HCT116 (cell line): ENCODE results near the gene GLTP. TPM values are rescaled to one million over a fixed set of nuclear protein-coding genes. Genes with fewer than 3 reads are reported as not detected.

Source experiments
- ATAC-seq: fragments of 200-7000 bp; cut with Tn5 transposase; 2 replicates; pipeline ENCODE4 v1.9.1; 2020; ENCODE audit warnings: mild to moderate bottlenecking, moderate library complexity
- BruUV-seq: library from RNA; stranded (reverse); fragments of 400-500 nt; replicated peaks from 2 replicates; lab custom pipeline; 2021; lab: Mats Ljungman, UMichigan
- CTCF ChIA-PET: fragments of 300-600 bp; sonication (Branson Sonifier 250); formaldehyde crosslinking; loops from one replicate; lab custom pipeline; 2021; ENCODE audit warnings: antibody characterized with exemption; lab: Charles Lee
- POLR2A ChIA-PET: fragments of 300-600, 350-600 bp; sonication (Branson Sonifier 250); formaldehyde crosslinking; loops from one replicate; lab custom pipeline; 2021; ENCODE audit warnings: antibody characterized with exemption; lab: Charles Lee
- RAD21 ChIA-PET, 2 experiments: fragments of 300-600 bp; sonication (Branson Sonifier 250); formaldehyde crosslinking; loops; one replicate each; lab custom pipeline; 2023; ENCODE audit warnings: low total read pairs in 2 of 2; ENCODE audit not compliant: uncharacterized antibody in 2 of 2, unreplicated experiment in 2 of 2, low non-redundant PET in 1 of 2; lab: Charles Lee
- DNase-seq: peaks from one replicate; pipeline ENCODE4 v3.0.0-alpha.2; 2010; ENCODE audit warnings: low read depth, low spot score
- H2AFZ ChIP-seq: fragments of 200-600 bp; shearing (Covaris generic), sonication (generic); 2 replicates; pipeline ENCODE4 v1.6.1; 2017; ENCODE audit warnings: low read depth, mixed run types, mixed read lengths, antibody characterized with exemption, low read length; ENCODE audit not compliant: poor library complexity, severe bottlenecking
- H3K27ac ChIP-seq: 2 replicates; pipeline ENCODE4 v1.5.1; 2012; ENCODE audit warnings: low read depth, low read length
- H3K27me3 ChIP-seq: fragments of 200-600 bp; sonication (generic); 2 replicates; pipeline ENCODE4 v1.6.1; 2016; ENCODE audit warnings: mixed run types, low read length, mixed read lengths; ENCODE audit not compliant: insufficient read depth
- H3K36me3 ChIP-seq, 2 experiments: fragments of 200-500 bp in 1 of 2; fragments of 200-600 bp in 1 of 2; sonication (Bioruptor generic) in 1 of 2; sonication (generic) in 1 of 2; 2 replicates each; pipeline versions ENCODE4 v1.5.1 to v1.6.1; 2014 to 2016; ENCODE audit warnings: low read length in 2 of 2, inconsistent platforms in 1 of 2, mixed read lengths in 1 of 2, mixed run types in 1 of 2; ENCODE audit not compliant: insufficient read depth in 2 of 2, control insufficient read depth in 1 of 2
- H3K4me1 ChIP-seq, 2 experiments: fragments of 200-600 bp in 1 of 2; sonication (generic) in 1 of 2; 2 replicates each; pipeline versions ENCODE4 v1.5.1 to v1.6.1; 2012 to 2017; ENCODE audit warnings: low read length in 2 of 2, inconsistent platforms in 1 of 2, mild to moderate bottlenecking in 1 of 2, mixed read lengths in 1 of 2, mixed run types in 1 of 2, moderate library complexity in 1 of 2; ENCODE audit not compliant: insufficient read depth in 2 of 2, control insufficient read depth in 1 of 2
- H3K4me2 ChIP-seq: fragments of 200-600 bp; sonication (generic); 2 replicates; pipeline ENCODE4 v1.6.1; 2017; ENCODE audit warnings: mixed run types, low read length, mixed read lengths
- H3K4me3 ChIP-seq, 2 experiments: fragments of 200-600 bp in 1 of 2; sonication (generic) in 1 of 2; replicated peaks in 1 of 2; 2 replicates each; pipeline ENCODE4 v1.5.1; 2011 to 2016; ENCODE audit warnings: low read length in 2 of 2, control low read depth in 1 of 2, low read depth in 1 of 2, mild to moderate bottlenecking in 1 of 2, mixed read lengths in 1 of 2, mixed run types in 1 of 2
- H3K79me2 ChIP-seq: fragments of 200-600 bp; sonication (generic); 2 replicates; pipeline ENCODE4 v1.6.1; 2017; ENCODE audit warnings: mild to moderate bottlenecking, mixed run types, low read length, moderate library complexity, mixed read lengths; ENCODE audit not compliant: insufficient read depth
- H3K9ac ChIP-seq: fragments of 200-600 bp; sonication (generic); 2 replicates; pipeline ENCODE4 v1.6.1; 2016; ENCODE audit warnings: low read length, mixed read lengths
- H3K9me2 ChIP-seq: fragments of 200-600 bp; sonication (generic), shearing (Covaris generic); 2 replicates; pipeline ENCODE4 v1.6.1; 2017; ENCODE audit warnings: mixed run types, mild to moderate bottlenecking, moderate library complexity; ENCODE audit not compliant: insufficient read depth
- H3K9me3 ChIP-seq, 2 experiments: fragments of 200-500 bp in 1 of 2; fragments of 200-600 bp in 1 of 2; sonication (Bioruptor generic) in 1 of 2; sonication (generic) in 1 of 2; 2 replicates each; pipeline ENCODE4 v1.6.1; 2014 to 2017; ENCODE audit warnings: low read length in 2 of 2, mixed read lengths in 2 of 2, inconsistent platforms in 1 of 2, low read depth in 1 of 2, mild to moderate bottlenecking in 1 of 2, mixed run types in 1 of 2, moderate library complexity in 1 of 2; ENCODE audit not compliant: control insufficient read depth in 1 of 2, insufficient read depth in 1 of 2
- H4K20me1 ChIP-seq: fragments of 200-600 bp; sonication (generic), shearing (Covaris generic); 2 replicates; pipeline ENCODE4 v1.6.1; 2017; ENCODE audit warnings: mixed run types, mild to moderate bottlenecking, moderate library complexity; ENCODE audit not compliant: insufficient read depth
- EGR1 ChIP-seq: IDR thresholded peaks from 2 replicates; pipeline ENCODE4 v1.6.1; 2012; ENCODE audit warnings: low read depth
- ELF1 ChIP-seq: IDR thresholded peaks from 2 replicates; pipeline ENCODE4 v1.6.1; 2012; ENCODE audit warnings: low read depth, borderline replicate concordance
- EZH2 ChIP-seq: fragments of 200-600 bp; sonication (generic); IDR thresholded peaks from 2 replicates; pipeline ENCODE4 v1.6.1; 2017; ENCODE audit warnings: antibody characterized with exemption, mixed run types
- EZH2phosphoT487 ChIP-seq: fragments of 200-600 bp; IDR thresholded peaks from 2 replicates; pipeline ENCODE4 v1.6.1; 2018; ENCODE audit warnings: antibody characterized with exemption, borderline replicate concordance
- FOSL1 ChIP-seq: IDR thresholded peaks from 2 replicates; pipeline ENCODE4 v1.6.1; 2012; ENCODE audit warnings: low read depth
- JUND ChIP-seq: IDR thresholded peaks from 2 replicates; pipeline ENCODE4 v1.6.1; 2012
- POLR2AphosphoS5 ChIP-seq: IDR thresholded peaks from 2 replicates; pipeline ENCODE4 v1.6.1; 2011; ENCODE audit warnings: mild to moderate bottlenecking, low read depth, low read length, moderate library complexity
- RAD21 ChIP-seq: IDR thresholded peaks from 2 replicates; pipeline ENCODE4 v1.6.1; 2012; ENCODE audit warnings: low read depth, mild to moderate bottlenecking
- SIN3A ChIP-seq: IDR thresholded peaks from 2 replicates; pipeline ENCODE4 v1.6.1; 2012; ENCODE audit warnings: low read depth
- SP1 ChIP-seq: IDR thresholded peaks from 2 replicates; pipeline ENCODE4 v1.6.1; 2012; ENCODE audit warnings: low read depth
- SRF ChIP-seq: IDR thresholded peaks from 2 replicates; pipeline ENCODE4 v1.6.1; 2012; ENCODE audit warnings: low read depth
- TCF7L2 ChIP-seq: IDR thresholded peaks from 2 replicates; pipeline ENCODE4 v1.7.0; 2011; ENCODE audit warnings: borderline replicate concordance, inconsistent platforms; ENCODE audit not compliant: insufficient read depth, insufficient read length; ENCODE audit errors: extremely low read depth
- YY1 ChIP-seq: IDR thresholded peaks from 2 replicates; pipeline ENCODE4 v1.6.1; 2011; ENCODE audit warnings: low read length, low read depth, moderate library complexity, mild to moderate bottlenecking; ENCODE audit not compliant: insufficient replicate concordance; ENCODE audit errors: extremely low read depth
- ZFX ChIP-seq: fragments of 450-650 bp; IDR thresholded peaks from 2 replicates; pipeline ENCODE4 v1.6.1; 2017
- ZNF274 ChIP-seq: fragments of 200-500 bp; sonication (Bioruptor generic); IDR thresholded peaks from 2 replicates; pipeline ENCODE4 v1.6.1; 2014; ENCODE audit warnings: mild to moderate bottlenecking, low read depth, low read length, inconsistent platforms
- intact Hi-C: fragments of 100-400 bp; cut with micrococcal nuclease; formaldehyde crosslinking; loops from 2 replicates; pipeline ENCODE4 v1.10.0; 2022
- total RNA-seq: library from RNA; stranded (reverse); gene quantifications from one replicate; pipeline ENCODE4 v1.2.1, GENCODE V29; 2021; ENCODE audit not compliant: unreplicated experiment
- TF ChIP-seq, protein P1 (sequence below): IDR thresholded peaks from 2 replicates; pipeline ENCODE4 v1.6.1; 2012
- TF ChIP-seq, protein P2 (sequence below): IDR thresholded peaks from 2 replicates; pipeline ENCODE4 v1.6.1; 2011; ENCODE audit warnings: mild to moderate bottlenecking, low read length, moderate library complexity; ENCODE audit not compliant: insufficient replicate concordance; ENCODE audit errors: extremely low read depth

Gene GLTP
- total RNA-seq, 1 experiment from 2014 or later, result 26.6 TPM

DNA sequence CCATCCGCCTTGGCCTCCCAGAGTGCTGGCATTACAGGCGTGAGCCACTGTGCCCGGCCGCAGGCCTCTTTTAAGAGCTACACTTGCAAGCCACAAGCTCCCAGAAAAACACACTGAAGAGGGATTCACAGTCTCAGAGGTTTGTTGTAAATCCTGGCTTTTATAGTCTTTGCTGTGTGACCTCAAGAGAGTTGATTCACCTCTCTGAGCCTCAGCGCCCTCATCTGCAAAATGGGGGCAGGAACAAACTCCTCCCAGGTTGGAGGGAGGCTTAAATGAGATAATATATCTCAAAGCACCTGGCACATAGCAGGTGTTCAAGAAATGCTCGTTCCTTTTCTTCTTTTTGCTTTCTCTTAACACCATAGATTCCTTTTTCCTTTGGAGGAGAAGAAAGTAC, 15.8 kb upstream of the GLTP start:
- Histone ChIP-seq H3K4me2 (no peak overlapping the region), H3K27ac (no peak overlapping the region), H3K4me1 (peaks cover 2 to 18% of the 10 kb centered on the region in 2 experiments; a peak in 3 of 4 replicates), H4K20me1 (no peaks in the 10 kb centered on the region), H2AFZ (no peak overlapping the region), H3K9me2 (no peaks in the 10 kb centered on the region), H3K79me2 (peaks cover 9% of the 10 kb centered on the region; the same call in 1 of the 2 replicates), H3K9ac (no peak overlapping the region), H3K27me3 (no peaks in the 10 kb centered on the region), H3K36me3 (no peaks in the 10 kb centered on the region)
- intact Hi-C loops, result no loop called here
- ChIA-PET POLR2A (no interaction called here), CTCF (no interaction called here), RAD21 (no interaction called here)
- no peak for ATAC-seq
- BruUV-seq, result no TSS peak
- no peak for TF ChIP-seq TCF7L2
- TF ChIP-seq, all 23 proteins: peak for 0
- Histone ChIP-seq H3K4me3 (no peak overlapping the region), H3K9me3 (no peaks in the 10 kb centered on the region)
- no peak for DNase-seq

DNA sequence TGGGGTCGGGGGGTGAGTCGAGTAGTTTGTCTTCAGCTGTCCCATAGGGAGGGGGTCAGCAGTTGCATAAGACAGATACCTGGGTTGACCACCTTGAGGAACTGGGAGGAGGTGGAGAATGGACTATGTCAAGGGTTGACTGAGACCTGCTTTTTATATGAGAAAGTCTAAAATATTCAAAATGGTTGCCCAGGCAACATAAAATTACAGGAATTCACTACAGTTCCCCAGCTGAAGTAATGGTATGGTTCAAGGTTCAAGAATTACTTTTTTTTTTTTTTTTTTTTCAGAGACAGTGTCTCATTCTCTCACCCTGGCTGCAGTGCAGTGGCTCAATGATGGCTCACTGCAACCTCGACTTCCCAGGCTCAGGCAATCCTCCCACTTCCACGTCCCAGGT, 14.6 kb upstream of the GLTP start:
- no peak overlapping the region for H3K9ac ChIP-seq
- H3K27ac ChIP-seq, result no peak overlapping the region
- ATAC-seq (no peak), DNase-seq (no peak)
- BruUV-seq, result no TSS peak
- ChIA-PET RAD21 (no interaction called here), POLR2A (no interaction called here), CTCF (no interaction called here)
- no peaks in the 10 kb centered on the region for H3K9me3 ChIP-seq
- H3K36me3 ChIP-seq, result no peaks in the 10 kb centered on the region
- intact Hi-C loops, result no loop called here
- H2AFZ ChIP-seq, result no peak overlapping the region
- no peak overlapping the region for H3K4me2 ChIP-seq
- peaks cover 0 to 11% of the 10 kb centered on the region in 2 experiments; a peak in 3 of 4 replicates for H3K4me1 ChIP-seq
- H3K79me2 ChIP-seq, result no peaks in the 10 kb centered on the region
- no peaks in the 10 kb centered on the region for H3K9me2 ChIP-seq
- no peaks in the 10 kb centered on the region for H4K20me1 ChIP-seq
- no peaks in the 10 kb centered on the region for H3K27me3 ChIP-seq
- TF ChIP-seq SRF (no peak), ZNF274 (no peak), ELF1 (no peak), FOSL1 (no peak), SP1 (no peak), SIN3A (no peak), RAD21 (no peak), JUND (no peak), ZFX (no peak), POLR2AphosphoS5 (no peak), YY1 (no peak), EGR1 (no peak), EZH2phosphoT487 (no peak), EZH2 (no peak)
- TF ChIP-seq, protein P1, sequence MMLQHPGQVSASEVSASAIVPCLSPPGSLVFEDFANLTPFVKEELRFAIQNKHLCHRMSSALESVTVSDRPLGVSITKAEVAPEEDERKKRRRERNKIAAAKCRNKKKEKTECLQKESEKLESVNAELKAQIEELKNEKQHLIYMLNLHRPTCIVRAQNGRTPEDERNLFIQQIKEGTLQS, result no peak
- TF ChIP-seq, protein P2, sequence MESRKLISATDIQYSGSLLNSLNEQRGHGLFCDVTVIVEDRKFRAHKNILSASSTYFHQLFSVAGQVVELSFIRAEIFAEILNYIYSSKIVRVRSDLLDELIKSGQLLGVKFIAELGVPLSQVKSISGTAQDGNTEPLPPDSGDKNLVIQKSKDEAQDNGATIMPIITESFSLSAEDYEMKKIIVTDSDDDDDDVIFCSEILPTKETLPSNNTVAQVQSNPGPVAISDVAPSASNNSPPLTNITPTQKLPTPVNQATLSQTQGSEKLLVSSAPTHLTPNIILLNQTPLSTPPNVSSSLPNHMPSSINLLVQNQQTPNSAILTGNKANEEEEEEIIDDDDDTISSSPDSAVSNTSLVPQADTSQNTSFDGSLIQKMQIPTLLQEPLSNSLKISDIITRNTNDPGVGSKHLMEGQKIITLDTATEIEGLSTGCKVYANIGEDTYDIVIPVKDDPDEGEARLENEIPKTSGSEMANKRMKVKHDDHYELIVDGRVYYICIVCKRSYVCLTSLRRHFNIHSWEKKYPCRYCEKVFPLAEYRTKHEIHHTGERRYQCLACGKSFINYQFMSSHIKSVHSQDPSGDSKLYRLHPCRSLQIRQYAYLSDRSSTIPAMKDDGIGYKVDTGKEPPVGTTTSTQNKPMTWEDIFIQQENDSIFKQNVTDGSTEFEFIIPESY, result no peak
- H3K4me3 ChIP-seq, result no peak overlapping the region
